Occipital lobe (tissue), 2 donors: ENCODE data around the gene PPIP5K1. TPM values are rescaled to one million over a fixed set of nuclear protein-coding genes. Genes with fewer than 3 reads are reported as not detected.
"Not testable (repeated sequence)": the region's sequence is repeated elsewhere in the genome, so short reads cannot be mapped to it uniquely, and the experiment has no call there.

Source experiments
- DNase-seq: peaks from one replicate; lab custom pipeline; 2025; lab: John Stamatoyannopoulos, UW
- total RNA-seq: library from RNA; depleted of rRNA; stranded (reverse); fragments of >200 nt; gene quantifications from one replicate; pipeline ENCODE4 v1.2.3, GENCODE V29; 2014

Gene PPIP5K1
- total RNA-seq: 21.8 TPM

DNA sequence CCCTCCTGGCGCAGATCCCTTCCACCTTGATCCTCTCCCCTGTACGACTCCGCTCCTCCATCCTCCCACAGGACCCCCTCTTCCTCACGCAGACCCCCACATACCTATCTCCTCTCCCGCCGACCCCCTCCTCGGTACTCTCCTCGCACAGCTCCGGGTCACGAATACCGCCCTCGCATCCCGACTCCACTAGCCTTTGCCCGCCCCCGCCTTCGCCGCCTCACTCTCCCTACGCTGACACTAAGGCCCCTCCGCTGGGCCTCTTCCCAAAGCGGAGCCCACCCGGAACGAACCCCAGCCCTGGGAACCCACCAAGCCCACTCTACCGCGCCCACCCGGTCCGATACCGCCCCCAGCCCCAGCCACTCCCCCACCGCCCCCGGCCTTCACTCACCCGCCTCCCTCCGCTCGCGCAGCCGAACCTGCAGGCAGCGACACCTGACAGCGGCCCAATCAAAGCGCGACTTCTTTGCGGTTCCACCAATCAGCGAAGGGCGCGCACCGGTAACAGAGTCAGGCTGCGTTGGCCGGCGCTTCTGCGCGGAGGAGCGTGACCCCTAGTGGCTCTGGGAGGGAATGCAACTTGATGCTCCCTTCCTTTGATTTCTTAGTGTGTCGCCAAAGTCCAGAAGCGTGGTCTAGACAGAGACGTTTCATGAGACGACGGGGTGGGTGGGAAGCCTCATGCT, at the start of gene PPIP5K1:
Gene PPIP5K1 (minus strand): TSS at position 431 of the 689 bp plus-strand sequence. CDS start 5,704 bp downstream, outside the sequence.
- not testable (repeated sequence) for DNase-seq

DNA sequence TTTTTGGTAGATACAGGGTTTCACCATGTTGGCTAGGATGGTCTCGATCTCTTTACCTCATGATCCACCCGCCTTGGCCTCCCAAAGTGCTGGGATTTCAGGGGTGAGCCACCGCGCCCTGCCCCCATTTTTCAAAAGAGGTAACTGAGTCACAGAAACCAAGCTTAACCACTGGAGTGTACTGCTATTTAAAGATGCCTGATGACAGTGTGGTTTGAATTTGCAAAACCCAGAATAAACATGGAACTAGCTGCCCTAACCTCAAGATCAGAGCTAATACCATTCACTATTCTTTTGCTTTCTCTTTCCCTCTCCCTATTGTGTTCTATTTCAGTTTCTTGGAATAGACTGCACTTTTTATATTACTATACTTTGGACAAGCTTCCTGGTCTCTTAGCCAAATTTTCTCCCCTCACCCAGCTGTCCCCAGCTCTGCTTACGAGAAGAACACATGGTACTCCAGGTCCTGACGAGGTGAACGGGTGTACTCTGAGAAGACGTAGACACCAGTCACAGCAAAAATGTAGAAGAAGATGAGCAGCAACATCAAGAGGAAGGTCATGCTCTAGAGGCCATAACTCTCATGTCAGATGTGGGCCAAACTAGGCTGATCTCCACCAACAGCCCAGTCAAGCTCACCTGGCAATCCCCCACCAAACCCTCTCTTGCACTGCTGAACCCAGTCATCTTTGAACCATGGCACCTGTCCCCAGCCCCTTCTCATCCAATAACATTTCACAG, 48.6 kb upstream of the PPIP5K1 start:
- DNase-seq: not testable (repeated sequence)

DNA sequence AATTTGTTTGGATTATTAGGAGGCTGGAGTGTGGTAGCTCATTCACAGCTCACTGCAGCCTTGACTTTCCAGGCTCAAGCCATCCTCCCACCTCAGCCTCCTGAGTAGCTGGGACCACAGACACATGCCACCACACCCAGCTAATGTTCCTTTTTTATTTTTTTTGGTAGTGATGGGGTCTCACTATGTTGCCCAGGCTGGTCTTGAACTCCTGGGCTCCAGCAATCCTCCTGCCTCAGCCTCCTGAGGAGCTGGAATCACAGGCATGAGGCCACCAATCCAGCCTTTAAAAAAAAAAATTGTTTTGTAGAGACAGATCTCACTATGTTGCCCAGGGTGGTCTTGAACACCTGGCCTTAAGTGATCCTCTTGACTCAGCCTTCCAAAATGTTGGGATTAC, 36.9 kb upstream of the PPIP5K1 start:
- not testable (repeated sequence) for DNase-seq

GRCh38 chr15:43625106-43625505, 35.1 kb upstream of the PPIP5K1 start:
- no peak for DNase-seq

- not testable (repeated sequence) for DNase-seq
These were observed 32.2 kb upstream of the PPIP5K1 start for GRCh38 chr15:43622068-43622799.

DNA sequence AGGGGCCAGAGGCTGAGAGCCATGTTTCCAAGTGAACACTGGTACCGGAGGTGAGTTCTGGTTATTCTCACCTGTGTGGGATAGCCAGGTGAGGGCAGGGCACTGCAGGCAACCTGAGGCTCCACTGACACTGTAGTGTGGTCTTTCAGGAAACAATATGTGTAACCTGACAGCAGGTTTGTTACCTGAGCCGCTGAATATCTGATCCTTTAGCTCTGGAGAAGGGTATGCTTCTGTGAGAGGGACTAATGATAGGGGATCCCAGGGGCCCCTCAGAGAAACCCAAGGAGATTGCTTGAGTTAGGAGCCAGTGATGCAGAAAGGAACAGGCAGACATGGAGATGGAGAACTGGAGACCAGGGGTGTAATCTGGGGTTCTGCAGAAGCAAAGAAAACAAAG, 28.7 kb upstream of the PPIP5K1 start, which contains the start of gene STRC:
Gene STRC (minus strand): TSS at position 101 of the 400 bp plus-strand sequence. CDS start 78 bp downstream, at position 23.
- not testable (repeated sequence) for DNase-seq

- not testable (repeated sequence) for DNase-seq
These were observed 27.7 kb upstream of the PPIP5K1 start for GRCh38 chr15:43617750-43618149.

GRCh38 chr15:43602233-43602632, 12.2 kb upstream of the PPIP5K1 start:
- DNase-seq: peak; percentile 6

DNA sequence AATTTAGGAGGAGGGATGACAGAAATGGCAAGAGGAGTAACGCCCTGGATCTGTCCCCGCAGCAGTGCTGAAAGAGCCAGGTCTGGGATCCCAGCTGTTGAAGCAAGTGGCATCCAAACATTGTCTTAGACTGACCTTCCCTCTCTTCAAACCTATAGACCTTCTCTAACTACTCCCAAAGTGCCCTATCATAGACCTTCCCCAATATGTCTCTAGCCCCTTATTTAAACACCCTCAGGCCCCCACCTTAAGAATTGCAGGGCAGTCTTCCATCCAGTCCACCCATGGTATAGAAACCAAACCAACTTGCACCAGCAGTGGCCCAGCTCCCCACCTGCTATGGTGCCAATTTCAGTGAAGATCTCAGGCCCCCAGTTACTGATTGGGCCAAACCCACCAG, 10.2 kb upstream of the PPIP5K1 start:
- DNase-seq: not testable (repeated sequence)

DNA sequence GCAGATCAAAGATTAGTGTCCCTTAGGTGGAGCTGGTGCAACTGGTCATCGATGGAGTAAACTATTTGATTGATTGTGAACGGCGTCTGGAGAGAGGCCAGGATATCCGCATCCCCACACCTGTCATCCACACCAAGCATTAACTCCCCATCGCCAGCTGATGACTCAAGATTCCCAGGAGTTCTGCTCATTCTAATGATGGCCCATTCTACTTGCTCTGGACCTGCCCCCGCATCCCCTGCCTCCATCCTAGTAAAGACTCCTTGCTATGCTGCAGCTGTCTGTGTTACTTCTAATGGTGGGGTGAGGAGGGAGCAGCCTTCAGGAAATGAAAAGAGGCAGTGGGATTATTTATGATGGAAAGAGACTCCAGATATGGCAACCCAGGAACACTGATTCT, 9.1 kb upstream of the PPIP5K1 start:
- not testable (repeated sequence) for DNase-seq

GRCh38 chr15:43593328-43594190, 3.6 kb upstream of the PPIP5K1 start, which contains the start of gene CKMT1B:
Gene CKMT1B (plus strand): TSS chr15:43594027. CDS start chr15:43594219, 192 bp downstream.
- DNase-seq: not testable (repeated sequence)

- not testable (repeated sequence) for DNase-seq
These were observed 2.8 kb upstream of the PPIP5K1 start for GRCh38 chr15:43592841-43593240.

DNA sequence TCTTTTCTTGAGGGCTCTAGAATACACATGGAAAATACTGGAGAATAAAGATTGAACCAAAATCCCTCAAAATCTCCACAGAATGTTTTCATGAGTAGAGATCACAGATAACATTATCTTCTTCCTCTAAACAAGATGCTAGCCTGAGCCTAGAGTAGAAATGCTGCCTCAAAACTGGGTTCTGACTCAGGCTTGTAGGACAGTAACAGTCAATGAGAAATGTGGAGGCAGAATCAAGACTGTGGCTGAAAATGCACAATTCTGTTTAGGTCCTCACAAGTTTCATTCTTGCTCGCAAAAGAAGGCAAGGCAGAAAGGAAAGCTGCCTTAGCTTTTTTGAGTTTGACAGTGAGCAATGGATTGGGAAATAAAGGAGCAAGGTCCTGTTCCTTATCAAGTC, 15.4 kb downstream of the PPIP5K1 start:
- not testable (repeated sequence) for DNase-seq

GRCh38 chr15:43566615-43567014, 23.4 kb downstream of the PPIP5K1 start:
- not testable (repeated sequence) for DNase-seq

- DNase-seq: not testable (repeated sequence)
These were observed 26.2 kb downstream of the PPIP5K1 start for GRCh38 chr15:43563793-43564192.

DNA sequence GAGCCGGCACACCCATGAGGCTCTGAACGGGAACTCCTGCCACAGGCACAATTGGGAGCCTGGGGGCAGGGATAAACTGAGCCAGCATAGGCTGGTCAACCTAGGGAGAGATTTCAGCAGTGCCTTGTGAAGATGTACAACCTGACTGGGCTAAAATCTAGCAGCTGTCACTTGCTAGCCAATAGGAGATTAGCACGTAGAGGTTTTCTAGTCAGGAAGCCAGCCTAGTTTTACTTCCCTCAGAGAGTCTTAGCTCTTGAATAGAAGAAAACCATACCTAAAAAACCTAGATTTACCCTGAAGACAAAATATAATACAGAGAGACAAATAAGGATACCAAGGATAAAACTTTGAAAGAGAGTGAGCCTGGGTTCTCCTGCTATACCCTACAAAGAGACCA, 27.3 kb downstream of the PPIP5K1 start:
- not testable (repeated sequence) for DNase-seq

DNA sequence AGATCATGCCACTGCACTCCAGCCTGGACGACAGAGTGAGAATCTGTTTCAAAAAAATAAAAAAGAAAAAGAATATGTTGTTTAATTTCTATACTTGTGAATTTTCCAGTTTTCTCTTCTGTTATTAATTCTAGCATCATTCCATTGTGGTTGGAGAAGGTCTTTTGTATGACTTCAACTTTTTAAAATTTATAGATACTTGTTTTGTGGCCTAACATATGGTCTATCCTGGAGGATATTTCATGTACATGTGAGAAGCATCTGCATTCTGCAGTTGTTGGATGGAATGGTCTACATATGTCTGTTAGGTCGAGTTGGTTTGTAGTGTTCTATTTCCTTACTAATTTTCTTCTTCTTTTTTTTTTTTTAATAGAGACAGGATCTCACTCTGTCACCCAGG, 37.0 kb downstream of the PPIP5K1 start:
- DNase-seq: no peak

GRCh38 chr15:43552256-43552655, 37.8 kb downstream of the PPIP5K1 start:
- DNase-seq: no peak

DNA sequence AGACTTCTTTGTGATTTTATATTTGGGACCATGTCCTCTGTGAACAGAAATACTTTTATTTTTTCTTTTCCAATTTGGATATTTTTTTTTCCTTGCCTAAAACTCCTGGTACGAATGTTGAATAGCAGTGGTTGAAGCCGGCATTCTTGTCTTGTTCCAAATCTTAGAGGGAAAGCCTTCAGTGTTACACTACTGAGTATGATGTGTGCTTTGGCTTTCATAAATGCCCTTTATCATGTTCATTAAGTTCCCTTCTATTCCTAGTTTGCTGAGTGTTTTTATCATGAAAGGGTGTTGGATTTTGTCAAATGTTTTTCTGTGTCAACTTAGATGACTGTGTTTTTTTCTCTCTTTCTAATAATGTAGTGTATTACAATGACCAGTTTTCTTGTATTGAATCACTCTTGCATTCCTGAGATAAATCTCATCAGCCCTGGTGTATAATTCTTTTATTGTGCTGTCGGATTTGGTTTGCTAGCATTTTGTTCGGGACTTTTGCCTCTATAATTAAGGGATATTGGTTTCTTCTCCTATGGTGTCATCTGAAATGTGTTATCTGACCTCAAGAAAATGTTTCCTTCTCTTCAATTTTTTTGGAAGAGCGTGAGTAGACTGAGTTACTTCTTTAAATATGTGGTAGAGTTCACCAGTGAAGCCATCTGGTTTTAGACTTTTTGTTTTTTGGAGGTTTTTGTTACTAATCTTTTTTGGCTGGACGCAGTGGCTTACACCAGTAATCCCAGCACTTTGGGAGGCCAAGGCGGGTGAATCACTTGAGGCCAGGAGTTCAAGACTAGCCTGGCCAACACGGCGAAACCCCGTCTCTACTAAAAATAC, 39.3 kb downstream of the PPIP5K1 start:
- no peak for DNase-seq

DNA sequence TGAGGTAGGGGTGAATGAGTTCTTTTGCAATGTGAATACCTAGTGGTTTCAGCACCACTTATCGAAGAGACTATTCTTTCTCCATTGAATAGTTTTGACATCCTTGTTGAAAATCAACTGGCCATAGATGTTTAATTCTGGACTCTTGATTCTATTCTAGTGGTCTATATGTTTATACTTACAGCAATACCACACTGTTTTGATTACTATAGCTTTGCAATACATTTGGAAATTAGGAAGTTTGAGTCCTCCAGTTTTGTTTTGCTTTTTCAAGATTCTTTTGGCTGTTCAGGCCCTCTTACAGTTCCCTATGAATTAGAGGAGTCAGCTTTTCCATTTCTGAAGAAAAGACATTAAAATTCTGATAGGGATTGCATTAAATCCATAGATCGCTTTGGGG, 42.5 kb downstream of the PPIP5K1 start:
- DNase-seq: no peak
